K562 (cell line): ENCODE measurements around the gene RAD50. TPM values are rescaled to one million over a fixed set of nuclear protein-coding genes. Genes with fewer than 3 reads are reported as not detected.
A peak's percentile ranks its signal among the peaks of the same experiment; 100 is the strongest.

Experiments
- ARNT ChIP-seq, 2 experiments: fragments of 450-650 bp; IDR thresholded peaks; 2 replicates each; pipeline ENCODE4 v1.6.1; 2016; ENCODE audit warnings: mild to moderate bottlenecking in 1 of 2
- CTBP1 ChIP-seq: fragments of 450-650 bp; IDR thresholded peaks from 2 replicates; pipeline ENCODE4 v1.6.1; 2016; ENCODE audit warnings: borderline replicate concordance
- HDAC2 ChIP-seq: fragments of 450-650 bp; IDR thresholded peaks from 2 replicates; pipeline ENCODE4 v1.6.1; 2016; ENCODE audit warnings: mild to moderate bottlenecking
- HDAC3 ChIP-seq: fragments of 450-650 bp; IDR thresholded peaks from 2 replicates; pipeline ENCODE4 v1.6.1; 2018; ENCODE audit warnings: borderline replicate concordance, mild to moderate bottlenecking, moderate library complexity; ENCODE audit not compliant: partially characterized antibody
- HNRNPLL ChIP-seq: fragments of 200-400 bp; formaldehyde crosslinking; IDR thresholded peaks from 2 replicates; pipeline ENCODE4 v1.6.1; 2017; ENCODE audit warnings: low read length, low read depth, mild to moderate bottlenecking; ENCODE audit not compliant: poor library complexity, severe bottlenecking
- ILF3 ChIP-seq: fragments of 450-650 bp; IDR thresholded peaks from 2 replicates; pipeline ENCODE4 v1.6.1; 2018; ENCODE audit warnings: antibody characterized with exemption, mild to moderate bottlenecking, moderate library complexity, borderline replicate concordance
- JUND ChIP-seq, 2 experiments: IDR thresholded peaks; 2 replicates in 1 of 2; 3 replicates in 1 of 2; pipeline ENCODE4 v1.6.1; 2011; ENCODE audit warnings: borderline replicate concordance in 2 of 2, low read depth in 2 of 2, low read length in 2 of 2, improper control_type of control experiment in 1 of 2, missing biosample characterization in 1 of 2, missing genetic modification characterization in 1 of 2, missing genetic modification reagents in 1 of 2
- KDM1A ChIP-seq, 2 experiments: fragments of 450-650 bp; IDR thresholded peaks; 2 replicates each; pipeline ENCODE4 v1.6.1; 2016; ENCODE audit warnings: mild to moderate bottlenecking in 2 of 2
- L3MBTL2 ChIP-seq: fragments of 450-650 bp; IDR thresholded peaks from 2 replicates; pipeline ENCODE4 v1.6.1; 2016; ENCODE audit warnings: mild to moderate bottlenecking, moderate library complexity
- RBM22 ChIP-seq: fragments of 200-400 bp; formaldehyde crosslinking; IDR thresholded peaks from 2 replicates; pipeline ENCODE4 v1.6.1; 2018; ENCODE audit warnings: low read length, low read depth; ENCODE audit not compliant: poor library complexity, severe bottlenecking
- RBM39 ChIP-seq: fragments of 200-400 bp; formaldehyde crosslinking; optimal IDR thresholded peaks from 2 replicates; pipeline ENCODE3; 2018; ENCODE audit warnings: low read depth, low read length
- SMAD2 ChIP-seq: fragments of 150-350 bp; IDR thresholded peaks from 2 replicates; pipeline ENCODE4 v1.6.1; 2014; ENCODE audit warnings: low read depth, mild to moderate bottlenecking, low read length
- TCF3 ChIP-seq: sonication (generic); formaldehyde crosslinking; IDR thresholded peaks from 2 replicates; pipeline ENCODE4 v1.4.0; 2020; ENCODE audit warnings: mild to moderate bottlenecking, missing genetic modification reagents
- TSC22D4 ChIP-seq: fragments of 450-650 bp; IDR thresholded peaks from 2 replicates; pipeline ENCODE4 v1.6.1; 2016; ENCODE audit warnings: missing genetic modification characterization, missing biosample characterization, control low read depth
- ZBTB26 ChIP-seq: fragments of 450-650 bp; formaldehyde crosslinking; IDR thresholded peaks from 2 replicates; pipeline ENCODE4 v1.4.0; 2022; ENCODE audit warnings: missing genetic modification characterization
- ZNF3 ChIP-seq: fragments of 250-450 bp; sonication (Bioruptor Pico); IDR thresholded peaks from 2 replicates; pipeline ENCODE4 v1.5.0; 2021; ENCODE audit warnings: mild to moderate bottlenecking, moderate library complexity
- ZNF551 ChIP-seq: fragments of 250-450 bp; sonication (Bioruptor Pico); IDR thresholded peaks from 2 replicates; pipeline ENCODE4 v1.5.0; 2021; ENCODE audit warnings: mild to moderate bottlenecking, moderate library complexity
- polyA plus RNA-seq, 8 experiments: library from polyadenylated mRNA; depleted of rRNA in 4 of 8; stranded (reverse) in 5 of 8; unstranded in 3 of 8; fragments of >200 nt; fragmentation: Nextera tagmentation in 2 of 8; fragmentation: Illumina TruSeq in 1 of 8; extraction: Ambion mirVana in 2 of 8; extraction: Trizol in 1 of 8; gene quantifications; 2 replicates each; pipeline versions ENCODE4 v1.2.1 to v1.2.3, GENCODE V29; 2011 to 2014; ENCODE audit warnings: inconsistent platforms in 1 of 8, missing spikeins in 1 of 8
- total RNA-seq, 7 experiments: library from RNA; depleted of rRNA in 6 of 7; stranded (reverse); fragments of >200 nt in 6 of 7; fragmentation: Illumina TruSeq in 2 of 7; extraction: Trizol in 2 of 7; gene quantifications; 2 replicates each; pipeline versions ENCODE4 v1.2.1 to v1.2.3, GENCODE V29; 2011 to 2021; ENCODE audit warnings: low replicate concordance in 1 of 7
- TF ChIP-seq, protein P1 (sequence below), 2 experiments: IDR thresholded peaks in 1 of 2; conservative IDR thresholded peaks in 1 of 2; 2 replicates each; pipeline ENCODE4 v1.6.1; 2016; ENCODE audit warnings: low read depth in 2 of 2, mild to moderate bottlenecking in 1 of 2, missing compliant biosample characterization in 1 of 2, missing genetic modification characterization in 1 of 2, moderate library complexity in 1 of 2
- TF ChIP-seq, protein P2 (sequence below): sonication (generic); formaldehyde crosslinking; IDR thresholded peaks from 2 replicates; pipeline ENCODE4 v1.8.0; 2022; ENCODE audit warnings: missing genetic modification reagents, mild to moderate bottlenecking, borderline replicate concordance
- TF ChIP-seq, protein P3 (sequence below): fragments of 450-650 bp; IDR thresholded peaks from 2 replicates; pipeline ENCODE4 v1.7.0; 2016; ENCODE audit warnings: borderline replicate concordance

RAD50 gene
- total and polyA plus RNA-seq, 9 of the 15 experiments (the other 6 are each of a cell fraction or from before 2014, with no cell fraction given): 15.3 to 74.2 (median 44.1) TPM

GRCh38 chr5:132528866-132529634, 27.7 kb upstream of the RAD50 start (continued):
- TF ChIP-seq, protein P1, sequence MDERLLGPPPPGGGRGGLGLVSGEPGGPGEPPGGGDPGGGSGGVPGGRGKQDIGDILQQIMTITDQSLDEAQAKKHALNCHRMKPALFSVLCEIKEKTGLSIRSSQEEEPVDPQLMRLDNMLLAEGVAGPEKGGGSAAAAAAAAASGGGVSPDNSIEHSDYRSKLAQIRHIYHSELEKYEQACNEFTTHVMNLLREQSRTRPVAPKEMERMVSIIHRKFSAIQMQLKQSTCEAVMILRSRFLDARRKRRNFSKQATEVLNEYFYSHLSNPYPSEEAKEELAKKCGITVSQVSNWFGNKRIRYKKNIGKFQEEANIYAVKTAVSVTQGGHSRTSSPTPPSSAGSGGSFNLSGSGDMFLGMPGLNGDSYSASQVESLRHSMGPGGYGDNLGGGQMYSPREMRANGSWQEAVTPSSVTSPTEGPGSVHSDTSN (CRISPR knock-in tag; IDR thresholded peaks at IDR 0.05; ENCODE audit: low read depth): no peak
- TF ChIP-seq, protein P1 (tag; conservative IDR thresholded peaks at IDR 0.05; ENCODE audit: low read depth): peak; percentile 46
- 0 out of 2 replicates have a peak, but pooled peaks have one; percentile 14 for TF ChIP-seq JUND (IDR thresholded peaks at IDR 0.05; ENCODE audit: borderline replicate concordance, low read depth, low read length)
- TF ChIP-seq JUND (tag; IDR thresholded peaks at IDR 0.05; ENCODE audit: borderline replicate concordance, low read depth, low read length): no peak
- TF ChIP-seq L3MBTL2: peak; percentile 17; the same call in 1 of the 2 replicates
- no peak for TF ChIP-seq SMAD2
- peak; percentile 37 to 50; a peak in 3 of 4 replicates for TF ChIP-seq KDM1A (IDR thresholded peaks at IDR 0.05)
- TF ChIP-seq, protein P2, sequence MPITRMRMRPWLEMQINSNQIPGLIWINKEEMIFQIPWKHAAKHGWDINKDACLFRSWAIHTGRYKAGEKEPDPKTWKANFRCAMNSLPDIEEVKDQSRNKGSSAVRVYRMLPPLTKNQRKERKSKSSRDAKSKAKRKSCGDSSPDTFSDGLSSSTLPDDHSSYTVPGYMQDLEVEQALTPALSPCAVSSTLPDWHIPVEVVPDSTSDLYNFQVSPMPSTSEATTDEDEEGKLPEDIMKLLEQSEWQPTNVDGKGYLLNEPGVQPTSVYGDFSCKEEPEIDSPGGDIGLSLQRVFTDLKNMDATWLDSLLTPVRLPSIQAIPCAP (CRISPR knock-in tag): no peak
- 0 out of 2 replicates have a peak, but pooled peaks have one; percentile 34 for TF ChIP-seq HDAC2
- no peak for TF ChIP-seq ZNF551 (CRISPR knock-in tag)
- TF ChIP-seq, protein P3, sequence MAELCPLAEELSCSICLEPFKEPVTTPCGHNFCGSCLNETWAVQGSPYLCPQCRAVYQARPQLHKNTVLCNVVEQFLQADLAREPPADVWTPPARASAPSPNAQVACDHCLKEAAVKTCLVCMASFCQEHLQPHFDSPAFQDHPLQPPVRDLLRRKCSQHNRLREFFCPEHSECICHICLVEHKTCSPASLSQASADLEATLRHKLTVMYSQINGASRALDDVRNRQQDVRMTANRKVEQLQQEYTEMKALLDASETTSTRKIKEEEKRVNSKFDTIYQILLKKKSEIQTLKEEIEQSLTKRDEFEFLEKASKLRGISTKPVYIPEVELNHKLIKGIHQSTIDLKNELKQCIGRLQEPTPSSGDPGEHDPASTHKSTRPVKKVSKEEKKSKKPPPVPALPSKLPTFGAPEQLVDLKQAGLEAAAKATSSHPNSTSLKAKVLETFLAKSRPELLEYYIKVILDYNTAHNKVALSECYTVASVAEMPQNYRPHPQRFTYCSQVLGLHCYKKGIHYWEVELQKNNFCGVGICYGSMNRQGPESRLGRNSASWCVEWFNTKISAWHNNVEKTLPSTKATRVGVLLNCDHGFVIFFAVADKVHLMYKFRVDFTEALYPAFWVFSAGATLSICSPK: no peak
- no peak for TF ChIP-seq RBM39
- TF ChIP-seq TCF3 (CRISPR knock-in tag): peak; percentile 56; the same call in 1 of the 2 replicates
- no peak for TF ChIP-seq HNRNPLL
- TF ChIP-seq HDAC3: no peak
- peak; percentile 94 for TF ChIP-seq CTBP1
- no peak for TF ChIP-seq ZNF3 (CRISPR knock-in tag)
- TF ChIP-seq RBM22: no peak
- no peak for TF ChIP-seq ARNT (IDR thresholded peaks at IDR 0.05)
- no peak for TF ChIP-seq ZBTB26
- TF ChIP-seq TSC22D4 (tag): no peak
- no peak for TF ChIP-seq ILF3
